Measurements from ENCODE around the gene CDC5L.

The CDC5L gene

DNA sequence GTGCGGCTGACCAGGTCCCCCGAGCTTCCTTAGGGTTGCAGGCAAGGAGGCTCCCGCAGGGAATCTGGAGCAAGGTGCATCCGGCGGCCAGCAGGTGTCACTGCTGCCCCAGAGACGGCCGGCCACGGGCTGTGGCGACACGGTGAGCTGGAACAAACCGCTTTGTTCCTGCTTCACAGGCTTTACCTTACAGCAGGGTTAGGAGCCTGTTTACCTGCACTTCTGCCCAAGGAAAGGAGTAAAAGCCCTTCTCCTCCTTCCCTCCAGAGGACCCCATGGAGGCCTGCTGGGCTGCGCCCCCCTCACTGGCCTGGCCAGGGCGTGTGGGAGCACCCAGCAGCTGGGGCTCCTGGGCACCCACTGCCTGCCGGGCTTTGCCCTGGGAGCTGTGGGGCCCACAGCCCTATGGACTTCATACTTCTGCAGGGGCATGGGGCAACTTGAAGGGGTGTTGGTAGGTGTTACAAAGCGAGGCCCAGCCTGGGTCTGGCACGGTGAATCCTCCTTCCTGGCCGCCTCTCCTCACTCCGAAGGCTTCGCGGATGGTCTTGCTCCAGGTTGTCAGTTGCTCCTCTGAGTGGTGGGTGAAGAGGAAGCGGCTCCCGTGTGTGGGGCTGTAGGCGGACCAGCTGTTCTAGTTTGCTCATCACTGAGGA, 88.4 kb downstream of the CDC5L start:
- peak overlapping the region; percentile 64 for H3K27ac ChIP-seq
- no peak for TF ChIP-seq ZFX (IDR thresholded peaks at IDR 0.05)
- TF ChIP-seq, protein P1, sequence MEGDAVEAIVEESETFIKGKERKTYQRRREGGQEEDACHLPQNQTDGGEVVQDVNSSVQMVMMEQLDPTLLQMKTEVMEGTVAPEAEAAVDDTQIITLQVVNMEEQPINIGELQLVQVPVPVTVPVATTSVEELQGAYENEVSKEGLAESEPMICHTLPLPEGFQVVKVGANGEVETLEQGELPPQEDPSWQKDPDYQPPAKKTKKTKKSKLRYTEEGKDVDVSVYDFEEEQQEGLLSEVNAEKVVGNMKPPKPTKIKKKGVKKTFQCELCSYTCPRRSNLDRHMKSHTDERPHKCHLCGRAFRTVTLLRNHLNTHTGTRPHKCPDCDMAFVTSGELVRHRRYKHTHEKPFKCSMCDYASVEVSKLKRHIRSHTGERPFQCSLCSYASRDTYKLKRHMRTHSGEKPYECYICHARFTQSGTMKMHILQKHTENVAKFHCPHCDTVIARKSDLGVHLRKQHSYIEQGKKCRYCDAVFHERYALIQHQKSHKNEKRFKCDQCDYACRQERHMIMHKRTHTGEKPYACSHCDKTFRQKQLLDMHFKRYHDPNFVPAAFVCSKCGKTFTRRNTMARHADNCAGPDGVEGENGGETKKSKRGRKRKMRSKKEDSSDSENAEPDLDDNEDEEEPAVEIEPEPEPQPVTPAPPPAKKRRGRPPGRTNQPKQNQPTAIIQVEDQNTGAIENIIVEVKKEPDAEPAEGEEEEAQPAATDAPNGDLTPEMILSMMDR (conservative IDR thresholded peaks at IDR 0.05): peak; percentile 96

DNA sequence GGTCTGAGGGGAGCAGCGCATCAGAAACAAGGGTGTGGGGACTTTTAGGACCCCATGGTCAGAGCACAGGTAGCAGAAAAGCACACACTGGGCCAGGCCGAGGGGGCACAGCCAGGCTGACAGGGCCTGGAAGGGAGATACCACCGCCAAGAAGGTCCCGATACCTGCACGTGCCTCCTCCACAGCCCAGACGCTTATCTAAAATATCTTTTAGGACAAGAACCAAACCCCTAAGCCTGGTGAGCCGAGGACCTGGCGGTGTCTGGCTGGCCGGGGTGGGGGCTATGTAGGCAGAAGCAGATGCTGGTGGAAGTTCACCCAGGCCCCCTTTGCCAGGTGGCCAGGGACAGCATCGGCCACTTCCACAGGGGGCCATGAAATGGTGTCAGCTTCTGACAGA, 89.3 kb downstream of the CDC5L start:
- H3K27ac ChIP-seq: no peak overlapping the region; the same call in 1 of the 2 replicates
- no peak for TF ChIP-seq ZFX (IDR thresholded peaks at IDR 0.05)
- TF ChIP-seq, protein P1 (conservative IDR thresholded peaks at IDR 0.05): no peak

DNA sequence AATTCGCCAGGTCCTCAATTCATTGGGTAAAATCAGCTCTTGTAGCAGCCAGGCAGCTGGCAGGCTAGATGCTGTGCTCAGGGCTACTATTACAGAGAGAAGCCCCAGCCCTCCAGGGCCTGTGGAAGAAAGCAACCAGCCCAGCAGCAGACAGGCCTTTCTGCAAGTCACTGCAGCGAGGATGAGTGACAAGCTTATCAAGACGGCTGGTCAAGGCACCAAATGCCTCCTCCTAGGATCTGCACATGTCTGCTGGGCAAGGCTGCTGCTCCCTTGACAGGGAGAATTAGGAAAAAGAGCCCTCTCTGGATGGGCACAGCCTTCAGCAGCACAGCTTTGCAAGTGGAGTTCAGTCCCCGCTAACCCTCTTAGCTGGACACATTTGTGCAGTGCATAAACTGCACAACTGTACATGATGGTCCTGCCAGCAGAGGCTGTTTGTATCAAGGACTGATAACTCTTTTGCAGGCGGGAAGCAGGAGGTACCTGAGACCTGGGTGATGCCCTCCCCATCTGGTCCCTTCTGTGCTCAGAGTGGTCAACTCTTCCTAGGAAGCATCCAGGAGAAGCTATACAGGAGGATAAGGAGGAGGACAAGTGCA, 89.9 kb downstream of the CDC5L start:
- H3K27ac ChIP-seq: no peak overlapping the region
- no peak for TF ChIP-seq ZFX (IDR thresholded peaks at IDR 0.05)
- TF ChIP-seq, protein P1 (conservative IDR thresholded peaks at IDR 0.05): no peak

DNA sequence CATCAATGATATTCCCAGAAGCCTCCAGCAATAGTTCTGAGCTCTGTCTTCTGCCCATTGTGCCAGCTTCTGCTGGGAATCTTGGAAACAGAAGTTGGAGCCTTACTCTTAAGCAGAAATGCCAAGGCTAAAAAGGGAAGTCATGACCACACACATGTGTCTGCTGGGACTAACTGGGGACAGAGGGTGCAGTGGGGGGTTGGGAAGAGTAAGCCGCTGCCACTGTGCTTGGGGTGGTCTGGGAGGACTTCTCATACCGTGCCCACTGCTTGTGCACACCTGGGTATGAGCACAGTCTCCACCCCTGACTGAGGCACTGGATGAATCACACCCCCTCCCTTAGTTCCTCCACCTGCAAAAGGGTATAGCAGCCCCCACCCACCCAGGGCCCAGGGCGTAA, 90.7 kb downstream of the CDC5L start:
- no peak overlapping the region for H3K27ac ChIP-seq
- TF ChIP-seq ZFX (IDR thresholded peaks at IDR 0.05): no peak
- TF ChIP-seq, protein P1 (conservative IDR thresholded peaks at IDR 0.05): no peak

DNA sequence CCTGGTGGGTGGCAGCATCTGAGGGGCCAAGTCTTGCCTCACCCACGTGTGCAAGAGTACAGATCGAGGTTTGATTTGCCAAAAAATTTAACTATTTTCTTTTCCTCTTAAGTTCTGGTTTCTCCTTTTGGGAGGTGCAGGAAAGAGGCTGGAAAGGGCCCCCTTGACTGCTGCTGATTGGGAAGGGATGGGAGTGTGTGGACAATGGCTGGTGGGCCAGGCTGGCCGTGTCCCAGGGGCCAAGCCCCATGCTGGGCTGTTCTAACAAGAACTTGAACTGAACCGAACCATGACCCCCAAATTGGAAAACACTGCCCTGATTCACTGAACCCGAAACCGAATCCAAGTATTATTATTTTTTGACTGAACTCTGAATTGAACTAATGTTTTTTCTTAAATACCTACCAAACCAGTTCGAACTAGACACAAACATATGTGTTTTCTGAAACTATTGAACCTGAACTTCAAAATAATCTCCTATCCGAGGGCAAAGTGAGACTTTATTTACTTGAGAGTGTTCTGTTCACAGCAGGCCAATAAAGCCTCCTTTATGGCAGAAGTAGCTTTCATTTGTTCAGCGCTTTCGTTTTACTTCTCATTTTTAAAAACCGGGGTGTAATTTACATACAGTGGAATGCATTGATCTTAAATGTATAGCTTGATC, 91.2 kb downstream of the CDC5L start:
- TF ChIP-seq, protein P1 (conservative IDR thresholded peaks at IDR 0.05): no peak
- H3K27ac ChIP-seq: no peak overlapping the region

DNA sequence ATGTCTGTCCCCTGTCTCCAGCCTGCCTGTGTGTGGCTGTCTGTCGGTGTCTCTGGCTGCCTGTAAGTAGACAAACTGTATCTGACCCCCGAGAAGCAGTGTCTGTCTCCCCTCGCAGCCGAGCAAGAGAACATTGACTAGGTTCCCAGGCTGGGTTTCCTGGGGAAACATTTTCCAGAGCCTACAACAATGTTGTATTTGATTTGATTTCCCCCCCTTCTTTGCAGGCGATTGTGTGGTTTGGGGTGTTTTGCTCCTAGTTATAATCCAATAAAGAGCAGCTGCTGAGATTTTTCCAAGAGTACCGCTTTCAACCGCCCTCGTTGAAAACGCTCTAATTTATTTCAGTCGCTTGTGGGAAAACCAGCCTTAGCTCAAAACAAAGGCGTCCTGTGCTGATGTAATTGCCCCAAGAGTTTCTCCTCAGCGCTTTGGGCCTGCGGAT, 92.6 kb downstream of the CDC5L start:
- H3K27ac ChIP-seq: no peak overlapping the region
- TF ChIP-seq, protein P1 (conservative IDR thresholded peaks at IDR 0.05): no peak
- no peak for TF ChIP-seq ZFX (IDR thresholded peaks at IDR 0.05)

DNA sequence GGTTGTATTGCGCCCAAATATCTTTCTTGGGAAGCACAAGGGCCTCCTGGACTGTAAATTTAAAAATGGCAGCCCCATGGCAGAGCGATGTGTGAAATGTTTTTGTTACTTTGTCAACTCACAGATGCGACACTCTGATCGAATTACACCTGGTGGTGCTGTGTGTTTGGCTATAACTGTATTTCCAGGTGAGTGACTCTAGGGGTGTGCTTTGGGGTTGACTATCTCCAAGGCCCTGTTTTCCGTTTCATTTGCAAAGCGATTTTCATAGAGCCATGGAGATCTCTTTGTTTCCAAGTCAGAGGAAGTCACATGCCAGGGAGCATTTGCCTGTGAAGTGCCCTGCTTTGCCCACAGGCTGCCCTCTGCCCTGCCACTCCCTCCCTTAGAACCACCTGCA, 93.5 kb downstream of the CDC5L start:
- no peak for TF ChIP-seq ZFX (IDR thresholded peaks at IDR 0.05)
- TF ChIP-seq, protein P1 (conservative IDR thresholded peaks at IDR 0.05): no peak
- H3K27ac ChIP-seq: no peak overlapping the region

Data from C4-2B (cell line).